Spleen (tissue), 11 donors: ENCODE data around the gene ZNF385B. TPM values are rescaled to one million over a fixed set of nuclear protein-coding genes. Genes with fewer than 3 reads are reported as not detected.

Experiments used
- DNase-seq: peaks from one replicate; pipeline ENCODE4 v3.0.0-alpha.2; 2020
- H3K27ac ChIP-seq, 8 donors: fragments of 200-600 bp; sonication (generic) in 7 of 8; 1 replicate in 4 of 8; 2 replicates in 4 of 8; pipeline versions ENCODE4 v1.5.0 to v1.8.0; 2016 to 2021; ENCODE audit warnings: inconsistent platforms in 4 of 8, mild to moderate bottlenecking in 4 of 8, moderate library complexity in 1 of 8
- H3K27me3 ChIP-seq, 7 donors: fragments of 200-600 bp; sonication (generic) in 6 of 7; replicated peaks in 1 of 7; 1 replicate in 4 of 7; 2 replicates in 3 of 7; pipeline versions ENCODE4 v1.5.0 to v1.8.0; 2016 to 2021; ENCODE audit warnings: inconsistent platforms in 3 of 7, mild to moderate bottlenecking in 1 of 7
- H3K36me3 ChIP-seq, 6 donors: fragments of 200-600 bp; sonication (generic) in 5 of 6; 1 replicate in 4 of 6; 2 replicates in 2 of 6; pipeline versions ENCODE4 v1.5.0 to v1.8.0; 2016 to 2021; ENCODE audit warnings: inconsistent platforms in 2 of 6
- H3K4me1 ChIP-seq, 6 donors: fragments of 200-600 bp; sonication (generic) in 5 of 6; 1 replicate in 3 of 6; 2 replicates in 3 of 6; pipeline versions ENCODE4 v1.5.0 to v1.8.0; 2016 to 2021; ENCODE audit warnings: inconsistent platforms in 3 of 6
- H3K4me3 ChIP-seq, 8 donors: fragments of 200-600 bp; sonication (generic) in 7 of 8; 1 replicate in 4 of 8; 2 replicates in 4 of 8; pipeline versions ENCODE4 v1.5.0 to v1.8.0; 2016 to 2021; ENCODE audit warnings: inconsistent platforms in 4 of 8, mild to moderate bottlenecking in 4 of 8, moderate library complexity in 2 of 8
- H3K9me3 ChIP-seq, 8 donors: fragments of 200-600 bp; sonication (generic) in 7 of 8; 1 replicate in 4 of 8; 2 replicates in 4 of 8; pipeline versions ENCODE4 v1.5.0 to v1.8.0; 2016 to 2021; ENCODE audit warnings: inconsistent platforms in 4 of 8
- CTCF ChIP-seq, 11 experiments: fragments of 200-600 bp in 7 of 11; fragments of 450-650 bp in 4 of 11; sonication (generic) in 4 of 11; IDR thresholded peaks in 8 of 11; conservative IDR thresholded peaks in 3 of 11; 1 replicate in 7 of 11; 2 replicates in 4 of 11; pipeline versions ENCODE4 v1.4.0 to v1.8.0; 2016 to 2021; ENCODE audit warnings: antibody characterized with exemption in 11 of 11, inconsistent platforms in 4 of 11, mild to moderate bottlenecking in 1 of 11
- POLR2A ChIP-seq, 3 donors: fragments of 450-650 bp; IDR thresholded peaks; one replicate each; pipeline ENCODE4 v1.5.1; 2017; ENCODE audit warnings: antibody characterized with exemption in 3 of 3, mild to moderate bottlenecking in 1 of 3
- POLR2AphosphoS5 ChIP-seq, 3 donors: sonication (generic); formaldehyde crosslinking; IDR thresholded peaks; one replicate each; pipeline ENCODE4 v1.5.1; 2017; ENCODE audit warnings: antibody characterized with exemption in 3 of 3
- WGBS, 5 donors: extraction: QIAGEN DNeasy Blood & Tissue Kit in 3 of 5; methylation state at CpG; one replicate each; pipeline versions ENCODE4 v1.1.5 to v1.1.7; 2013 to 2018; 5-methylcytosine and 5-hydroxymethylcytosine counted together
- intact Hi-C: fragments of 100-400 bp; cut with DNase I; formaldehyde crosslinking; loops from one replicate; pipeline ENCODE4 v1.15.0; 2023; ENCODE audit warnings: low total_unique reads
- polyA plus RNA-seq, 3 donors: library from polyadenylated mRNA; stranded (reverse); fragments of 200-250 nt; gene quantifications; one replicate each; pipeline ENCODE4 v1.2.1, GENCODE V29; 2013
- total RNA-seq, 7 donors: library from RNA; depleted of rRNA in 3 of 7; stranded (reverse); fragments of >200 nt in 3 of 7; fragmentation: NEBNext Ultra II Directional in 4 of 7; extraction: Animal tissue kit (Norgen Biotek cat#: 25700) in 4 of 7; gene quantifications; one replicate each; pipeline versions ENCODE4 v1.1.0 to v1.2.1, GENCODE V29; 2016 to 2021
- donor health status: healthy with polysubstance abuse.
- donor health status: DM: no; HTN: no; CAD: no; lungs with moderate emphysema.
- donor health status: DM: no; HTN: no; CAD: no.
- donor health status: Bipolar disorder and iron deficiency.
- donor health status: healthy.
- donor health status: DM: no; HTN: no; CAD: no.
- donor health status: DM: yes; HTN: yes; CAD: no.

The ZNF385B gene
- total and polyA plus RNA-seq, 10 donors = 0.03 to 4.3 (median 0.37) TPM; not detected in 3

GRCh38 chr2:179455172-179455524, 406.3 kb downstream of the ZNF385B start:
- Histone ChIP-seq H3K27me3 (no peaks in the 10 kb centered on the region), H3K9me3 (peaks cover 0 to 9% (median 0%) of the 10 kb centered on the region in 8 donors), H3K27ac (no peak overlapping the region), H3K36me3 (no peaks in the 10 kb centered on the region), H3K4me1 (no peaks in the 10 kb centered on the region), H3K4me3 (no peak overlapping the region)
- WGBS, 5 donors = 69 to 93% (median 87%) methylated on average over 4 of the region's 4 CpGs
- intact Hi-C loops = no loop called here
- TF ChIP-seq POLR2A (IDR thresholded peaks at IDR 0.05) (no peak), POLR2AphosphoS5 (IDR thresholded peaks at IDR 0.05) (no peak), CTCF (IDR thresholded peaks at IDR 0.05 in 8 of 11, conservative IDR thresholded peaks at IDR 0.05 in 3 of 11) (no peak)
- no peak for DNase-seq

- Histone ChIP-seq H3K4me3 (no peak overlapping the region), H3K36me3 (no peaks in the 10 kb centered on the region), H3K27ac (no peak overlapping the region), H3K27me3 (no peaks in the 10 kb centered on the region), H3K4me1 (no peaks in the 10 kb centered on the region), H3K9me3 (peaks cover 0 to 9% (median 0%) of the 10 kb centered on the region in 8 donors)
- TF ChIP-seq CTCF (IDR thresholded peaks at IDR 0.05 in 8 of 11, conservative IDR thresholded peaks at IDR 0.05 in 3 of 11) = no peak
- no peak for TF ChIP-seq POLR2A (IDR thresholded peaks at IDR 0.05)
- no peak for TF ChIP-seq POLR2AphosphoS5 (IDR thresholded peaks at IDR 0.05)
- intact Hi-C loops = no loop called here
- DNase-seq = no peak
These were observed 406.8 kb downstream of the ZNF385B start for GRCh38 chr2:179454443-179455171.

GRCh38 chr2:179449010-179449409, 412.4 kb downstream of the ZNF385B start:
- intact Hi-C loops = no loop called here
- Histone ChIP-seq H3K9me3 (no peaks in the 10 kb centered on the region), H3K27me3 (no peaks in the 10 kb centered on the region), H3K4me1 (no peaks in the 10 kb centered on the region), H3K36me3 (no peaks in the 10 kb centered on the region), H3K27ac (no peak overlapping the region), H3K4me3 (no peak overlapping the region)
- no peak for DNase-seq
- 62 to 81% (median 72%) methylated on average over 4 of the region's 4 CpGs for WGBS, 5 donors
- TF ChIP-seq CTCF (IDR thresholded peaks at IDR 0.05 in 8 of 11, conservative IDR thresholded peaks at IDR 0.05 in 3 of 11) = no peak
- no peak for TF ChIP-seq POLR2AphosphoS5 (IDR thresholded peaks at IDR 0.05)
- TF ChIP-seq POLR2A (IDR thresholded peaks at IDR 0.05) = no peak

- Histone ChIP-seq H3K4me1 (no peaks in the 10 kb centered on the region), H3K27me3 (peaks cover 0 to 2% (median 0%) of the 10 kb centered on the region in 7 donors), H3K4me3 (no peak overlapping the region), H3K9me3 (no peaks in the 10 kb centered on the region), H3K27ac (no peak overlapping the region), H3K36me3 (no peaks in the 10 kb centered on the region)
- intact Hi-C loops = no loop called here
- DNase-seq = no peak
- WGBS, 5 donors = 0 to 95% (median 48%) methylated on average over 1 of the region's 1 CpG
- no peak for TF ChIP-seq CTCF (IDR thresholded peaks at IDR 0.05 in 8 of 11, conservative IDR thresholded peaks at IDR 0.05 in 3 of 11)
- TF ChIP-seq POLR2A (IDR thresholded peaks at IDR 0.05) = no peak
- no peak for TF ChIP-seq POLR2AphosphoS5 (IDR thresholded peaks at IDR 0.05)
These were observed 413.5 kb downstream of the ZNF385B start for GRCh38 chr2:179447839-179448447.
